GM18909 (cell line): ENCODE measurements around the gene MTG2.
"Not testable (repeated sequence)": the region's sequence is repeated elsewhere in the genome, so short reads cannot be mapped to it uniquely, and the experiment has no call there.

Source experiments
- ATAC-seq: cut with Tn5 transposase; IDR thresholded peaks from one replicate; pipeline ENCODE4 v1.9.1; 2021; ENCODE audit warnings: mild to moderate bottlenecking; ENCODE audit not compliant: unreplicated experiment, poor library complexity

MTG2 gene

DNA sequence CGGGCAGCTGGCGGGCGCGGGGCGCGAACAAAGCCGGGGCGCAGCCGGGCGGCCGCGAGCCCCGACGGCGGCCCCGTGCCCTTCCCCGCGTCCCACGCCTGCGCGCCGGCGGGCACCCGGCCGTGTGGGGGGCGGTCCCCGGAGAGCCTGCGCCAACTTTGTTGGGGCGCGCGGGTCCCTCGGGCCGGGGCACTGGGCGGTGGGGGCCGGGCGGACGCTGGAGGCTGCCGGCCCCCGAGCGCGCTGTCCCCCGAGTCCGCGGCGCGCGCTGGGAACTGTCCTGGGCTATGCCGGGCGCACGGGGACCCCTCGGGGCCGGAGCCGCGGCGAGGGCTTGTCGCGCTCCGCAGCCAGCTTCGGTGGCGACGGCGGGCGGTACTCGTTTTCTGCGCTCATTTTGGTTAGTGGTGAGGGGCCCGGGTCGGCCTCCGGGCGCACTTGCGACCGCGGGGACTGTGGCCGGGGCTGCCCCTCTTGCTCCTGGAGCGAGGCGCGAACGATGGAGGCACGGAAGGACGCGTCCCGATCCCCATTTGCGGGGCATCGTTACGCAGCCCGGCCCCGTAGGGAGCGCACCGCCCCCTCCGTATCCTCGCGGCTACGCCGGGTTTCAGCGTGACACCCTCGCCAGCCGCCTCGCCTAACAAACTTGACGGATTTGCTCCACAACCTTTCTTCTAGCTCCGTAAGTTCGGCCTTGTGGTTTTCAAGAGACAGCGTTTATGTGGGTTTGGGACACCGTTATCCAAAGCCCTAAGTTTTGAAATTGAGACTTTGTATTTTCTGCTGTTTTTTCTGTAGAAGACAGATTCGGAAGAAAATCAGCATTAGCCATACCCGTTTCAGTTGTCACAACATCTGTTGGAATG is 38.6 kb upstream of the MTG2 start:
- peak; percentile 23 for ATAC-seq

DNA sequence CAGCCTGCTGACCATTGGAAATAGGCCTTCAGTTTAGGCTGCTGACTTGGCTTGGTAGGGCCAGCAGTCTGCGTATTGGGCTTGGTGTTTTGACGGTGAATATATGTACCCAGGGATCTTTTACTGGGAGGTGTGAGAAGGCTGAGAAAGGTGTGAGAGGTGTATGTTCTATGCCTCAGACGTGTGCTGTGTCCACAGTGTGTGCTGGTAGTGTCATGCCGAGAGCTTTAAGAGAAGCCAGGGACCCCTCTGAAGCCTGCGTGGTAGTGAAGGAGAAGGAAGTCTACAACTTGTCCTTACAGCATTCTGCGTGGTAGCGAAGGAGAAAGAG is 37.2 kb upstream of the MTG2 start:
- ATAC-seq, result no peak

DNA sequence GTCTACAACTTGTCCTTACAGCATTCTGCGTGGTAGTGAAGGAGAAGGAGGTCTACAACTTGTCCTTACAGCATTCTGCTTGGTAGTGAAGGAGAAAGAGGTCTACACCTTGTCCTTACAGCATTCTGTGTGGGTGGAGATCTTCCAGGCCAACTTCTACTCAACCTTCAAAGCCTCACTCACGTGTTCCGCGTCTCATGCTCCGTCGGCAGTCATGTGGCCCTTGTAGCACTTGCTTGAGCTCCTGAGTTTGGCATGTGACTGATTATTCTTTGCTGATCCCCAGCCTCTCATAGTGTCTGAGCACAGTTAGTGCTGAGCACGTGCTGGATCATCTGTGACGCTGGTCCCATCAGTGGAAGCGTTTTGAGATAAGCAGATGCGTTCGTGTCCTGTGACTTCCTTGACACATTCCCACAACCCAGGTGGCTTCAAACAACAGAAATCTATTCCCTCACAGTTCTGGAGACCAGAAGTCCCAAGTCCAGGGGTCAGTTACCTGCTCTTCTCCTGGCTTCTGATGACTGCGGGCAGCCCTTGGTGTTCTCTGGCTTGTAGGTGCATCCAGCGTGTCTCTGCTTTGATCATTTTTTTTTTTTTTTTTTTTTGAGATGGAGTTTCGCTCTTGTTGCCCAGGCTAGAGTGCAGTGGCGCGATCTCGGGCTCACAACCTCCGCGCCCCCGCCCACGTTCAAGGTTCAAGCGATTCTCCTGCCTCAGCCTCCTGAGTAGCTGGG is 36.6 kb upstream of the MTG2 start:
- ATAC-seq, result no peak

DNA sequence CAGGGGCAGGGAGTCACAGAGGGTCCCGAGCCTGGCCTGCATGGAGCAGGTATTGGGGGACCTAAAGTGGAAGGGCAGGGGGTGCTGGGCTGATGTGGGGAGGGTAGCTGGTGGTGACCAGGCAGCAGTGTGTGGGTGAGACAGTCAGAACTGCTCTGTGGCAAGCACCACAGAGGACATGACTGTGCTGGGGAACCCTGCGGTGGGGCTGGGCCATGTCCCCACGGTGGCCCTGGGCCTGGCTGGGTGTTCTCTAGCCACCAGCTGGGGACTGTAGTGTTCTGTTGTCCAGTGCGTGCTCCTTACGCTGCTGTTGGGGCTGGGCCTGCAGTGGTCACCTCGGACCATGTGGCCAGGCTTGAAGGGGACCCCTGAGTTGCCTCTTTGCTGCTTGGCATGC is 35.7 kb upstream of the MTG2 start:
- no peak for ATAC-seq

DNA sequence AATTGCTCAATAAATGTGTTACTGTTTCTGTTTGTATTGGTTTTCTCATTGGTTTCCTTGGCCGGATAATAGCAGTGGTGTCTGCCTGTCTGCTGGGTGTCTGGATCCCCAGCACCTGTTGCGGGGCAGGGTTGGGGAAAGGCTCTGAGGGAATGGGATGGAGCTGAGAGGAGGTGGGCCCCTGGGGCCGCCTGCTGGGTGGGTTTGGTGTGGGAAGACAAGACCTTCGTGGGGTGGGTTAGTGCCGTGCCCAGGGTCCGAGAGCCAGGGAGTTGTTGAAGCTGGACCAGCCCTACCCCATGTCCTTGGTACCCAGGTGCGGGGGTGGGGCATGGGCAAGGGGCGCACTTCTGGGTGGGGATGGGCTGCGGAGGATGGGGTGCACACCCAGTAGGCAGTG is 35.3 kb upstream of the MTG2 start:
- ATAC-seq, result no peak

DNA sequence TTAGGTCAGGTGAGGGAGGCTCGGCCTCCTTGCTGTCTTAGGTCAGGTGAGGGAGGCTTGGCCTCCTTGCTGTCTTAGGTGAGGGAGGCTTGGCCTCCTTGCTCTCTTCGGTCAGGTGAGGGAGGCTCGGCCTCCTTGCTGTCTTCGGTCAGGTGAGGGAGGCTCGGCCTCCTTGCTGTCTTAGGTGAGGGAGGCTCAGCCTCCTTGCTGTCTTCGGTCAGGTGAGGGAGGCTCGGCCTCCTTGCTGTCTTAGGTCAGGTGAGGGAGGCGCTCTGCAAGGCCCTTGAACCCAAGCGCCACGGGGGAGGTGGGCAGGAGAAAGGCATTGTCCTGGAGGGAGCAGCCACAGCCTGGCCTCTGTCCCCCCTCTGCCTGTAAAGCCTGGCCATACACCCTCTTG is 34.4 kb upstream of the MTG2 start:
- not testable (repeated sequence) for ATAC-seq

DNA sequence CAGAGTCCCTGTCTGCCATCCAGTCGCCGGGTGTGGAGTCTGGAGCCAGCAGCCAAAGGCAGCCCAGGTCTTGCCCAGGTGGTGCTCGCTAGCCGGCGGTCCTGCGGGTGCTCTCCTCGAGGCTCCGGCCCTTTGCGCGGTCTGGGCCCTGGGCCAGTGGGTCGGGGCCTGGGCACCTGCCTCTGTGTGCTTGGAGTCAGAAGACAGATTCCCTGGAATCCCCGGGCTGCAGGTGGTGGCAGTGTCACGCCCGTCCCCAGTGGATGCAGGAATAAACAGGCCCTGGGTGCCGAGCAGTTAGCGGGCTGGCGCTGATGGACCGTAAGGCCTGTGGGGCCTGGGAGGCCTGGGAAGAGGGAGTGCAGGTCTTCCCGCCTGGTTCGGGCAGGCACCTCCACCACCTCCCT is 33.9 kb upstream of the MTG2 start:
- ATAC-seq, result no peak

DNA sequence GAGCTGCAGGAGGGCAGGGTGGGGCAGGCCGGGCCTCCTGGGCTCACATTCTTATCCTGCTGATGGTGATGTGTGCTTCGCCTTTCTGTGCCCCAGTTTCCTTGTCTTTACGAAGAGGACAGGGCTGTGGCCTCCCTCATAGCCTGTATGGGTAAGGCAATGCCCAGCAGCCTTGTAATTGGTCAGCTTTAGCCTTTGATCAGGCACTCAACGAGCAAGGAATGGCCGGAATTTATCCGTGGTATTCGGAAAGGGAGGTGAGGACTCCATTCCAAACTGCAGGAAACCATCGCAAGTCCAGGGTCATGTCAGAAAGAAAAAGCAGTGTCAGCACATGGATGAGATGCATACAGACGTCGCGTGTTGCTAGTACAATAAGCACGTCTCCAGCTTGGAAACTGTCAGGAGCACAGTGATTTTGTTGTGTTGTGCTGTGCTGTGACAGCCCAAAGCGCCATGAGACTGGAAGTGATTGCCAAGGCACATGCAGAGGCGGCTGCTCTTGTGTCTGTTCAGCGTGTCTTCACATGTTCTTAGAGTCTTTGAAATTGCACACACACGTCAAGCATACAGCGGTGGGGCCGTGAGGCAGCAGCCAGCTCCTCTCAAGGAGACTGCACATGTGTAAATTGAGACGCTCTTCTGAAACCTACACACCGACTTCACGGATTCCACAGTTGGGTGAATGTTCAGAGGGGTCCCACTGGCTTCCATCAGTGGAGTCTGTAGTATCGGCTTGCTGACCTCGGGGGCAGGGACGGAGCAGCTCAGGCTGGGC is 33.1 kb upstream of the MTG2 start:
- ATAC-seq, result no peak

DNA sequence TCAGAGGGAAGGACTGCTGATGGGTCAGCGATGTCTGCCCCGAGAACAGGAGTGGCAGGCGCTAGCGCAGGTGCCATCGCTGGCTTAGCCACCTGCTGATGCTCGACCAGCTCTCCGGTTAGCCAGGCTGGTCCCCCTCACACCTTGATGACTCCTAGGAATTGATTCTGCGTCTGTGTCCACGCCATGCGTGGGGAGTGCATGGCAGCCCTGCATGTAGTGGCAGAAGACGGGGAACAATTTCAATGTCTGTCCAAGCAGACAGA is 32.6 kb upstream of the MTG2 start:
- ATAC-seq, result no peak

DNA sequence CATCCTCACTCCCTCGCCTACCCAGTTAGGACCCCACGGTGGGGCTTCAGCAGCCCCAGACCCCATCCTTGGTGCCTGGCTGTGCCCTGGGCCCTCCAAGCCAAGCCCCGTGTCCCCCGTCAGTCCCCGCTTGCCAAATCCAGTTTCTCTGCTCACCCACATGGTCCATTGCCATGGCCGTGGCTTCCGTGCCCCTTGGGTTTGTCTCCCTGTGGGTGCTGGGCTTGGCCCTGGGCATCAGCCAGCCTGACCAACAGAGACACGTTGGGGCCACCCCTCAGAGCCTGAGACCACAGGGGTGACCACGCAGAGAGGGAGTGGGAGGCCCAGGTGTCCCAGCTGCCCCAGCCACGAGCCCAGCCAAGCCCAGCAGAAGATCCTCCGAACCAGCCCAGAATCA is 31.6 kb upstream of the MTG2 start:
- no peak for ATAC-seq

DNA sequence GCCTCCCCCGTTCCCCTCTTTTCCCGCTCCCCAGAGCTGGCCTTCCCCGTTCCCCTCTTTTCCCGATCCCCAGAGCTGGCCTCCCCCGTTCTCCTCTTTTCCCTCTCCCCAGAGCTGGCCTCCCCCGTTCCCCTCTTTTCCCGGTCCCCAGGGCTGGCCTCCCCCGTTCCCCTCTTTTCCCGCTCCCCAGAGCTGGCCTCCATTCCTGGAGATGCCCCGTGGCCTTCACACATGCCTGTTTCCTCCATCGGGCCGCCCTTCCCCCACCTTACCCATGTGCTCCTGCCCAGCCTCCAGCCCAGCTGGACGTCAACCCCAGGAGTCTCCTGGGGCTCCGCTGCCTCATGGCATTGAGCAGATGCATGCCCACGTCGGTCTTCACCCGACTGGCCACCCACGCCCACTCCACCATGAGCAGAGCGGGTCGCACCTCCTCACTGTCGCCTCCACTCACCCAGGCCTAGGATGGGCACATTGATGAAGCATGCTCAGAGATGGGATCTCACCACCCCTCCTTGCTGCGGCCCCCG is 30.9 kb upstream of the MTG2 start:
- no peak for ATAC-seq

DNA sequence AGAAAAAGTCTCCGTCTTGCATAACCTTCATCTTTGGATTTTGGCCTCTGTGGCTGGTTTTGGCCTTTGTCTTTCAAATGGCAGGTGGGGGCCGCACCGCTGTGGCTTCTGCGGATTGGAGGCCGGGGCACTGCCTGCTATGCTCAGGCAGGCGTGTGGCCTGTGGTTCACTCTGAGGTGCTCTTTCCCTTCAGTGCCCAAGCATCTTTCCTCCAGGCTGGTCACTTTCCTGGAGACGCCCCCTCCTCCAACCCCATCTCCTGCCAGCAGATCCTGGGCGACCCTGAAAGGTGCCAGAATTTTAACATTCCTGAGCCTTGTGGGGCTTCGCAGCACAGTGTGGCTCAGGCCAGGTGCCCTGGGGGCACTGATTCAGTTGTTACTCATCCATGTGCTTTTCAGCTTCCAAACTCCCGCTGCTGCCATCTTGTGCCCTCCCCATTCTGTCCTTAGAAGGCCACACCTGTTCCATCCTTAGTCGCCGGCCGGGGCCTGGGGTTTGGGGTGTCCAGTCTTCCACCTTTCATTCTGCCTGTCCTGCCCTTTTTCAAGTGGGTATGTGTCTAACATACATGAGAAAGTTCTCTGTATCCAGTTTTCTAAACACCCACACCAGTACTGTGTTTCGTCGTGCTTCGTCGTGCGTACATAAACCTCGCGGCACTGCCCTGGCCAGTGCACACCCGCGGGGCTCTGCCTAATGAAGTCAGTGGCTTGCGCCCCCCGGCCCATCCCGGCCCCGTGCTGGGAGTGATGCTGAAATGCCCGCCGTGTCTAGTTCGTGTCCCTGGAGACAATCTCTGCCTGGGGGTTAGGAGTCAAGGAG is 27.2 kb upstream of the MTG2 start:
- no peak for ATAC-seq

DNA sequence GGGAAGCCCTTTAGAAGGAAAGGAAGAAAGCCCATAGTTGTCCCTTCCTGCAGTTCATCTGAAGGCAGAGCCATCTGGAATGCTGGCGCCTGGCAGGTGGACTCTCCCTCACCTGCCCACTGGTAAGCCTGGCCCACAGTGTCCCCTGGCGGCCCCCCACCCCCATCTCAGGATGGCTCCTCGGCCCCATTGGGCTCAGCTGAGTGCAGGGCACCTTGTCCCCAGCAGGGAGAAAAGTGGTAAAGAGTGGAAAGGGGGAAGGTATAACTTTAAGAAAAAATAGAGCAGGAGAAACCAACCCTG is 26.6 kb upstream of the MTG2 start:
- no peak for ATAC-seq

DNA sequence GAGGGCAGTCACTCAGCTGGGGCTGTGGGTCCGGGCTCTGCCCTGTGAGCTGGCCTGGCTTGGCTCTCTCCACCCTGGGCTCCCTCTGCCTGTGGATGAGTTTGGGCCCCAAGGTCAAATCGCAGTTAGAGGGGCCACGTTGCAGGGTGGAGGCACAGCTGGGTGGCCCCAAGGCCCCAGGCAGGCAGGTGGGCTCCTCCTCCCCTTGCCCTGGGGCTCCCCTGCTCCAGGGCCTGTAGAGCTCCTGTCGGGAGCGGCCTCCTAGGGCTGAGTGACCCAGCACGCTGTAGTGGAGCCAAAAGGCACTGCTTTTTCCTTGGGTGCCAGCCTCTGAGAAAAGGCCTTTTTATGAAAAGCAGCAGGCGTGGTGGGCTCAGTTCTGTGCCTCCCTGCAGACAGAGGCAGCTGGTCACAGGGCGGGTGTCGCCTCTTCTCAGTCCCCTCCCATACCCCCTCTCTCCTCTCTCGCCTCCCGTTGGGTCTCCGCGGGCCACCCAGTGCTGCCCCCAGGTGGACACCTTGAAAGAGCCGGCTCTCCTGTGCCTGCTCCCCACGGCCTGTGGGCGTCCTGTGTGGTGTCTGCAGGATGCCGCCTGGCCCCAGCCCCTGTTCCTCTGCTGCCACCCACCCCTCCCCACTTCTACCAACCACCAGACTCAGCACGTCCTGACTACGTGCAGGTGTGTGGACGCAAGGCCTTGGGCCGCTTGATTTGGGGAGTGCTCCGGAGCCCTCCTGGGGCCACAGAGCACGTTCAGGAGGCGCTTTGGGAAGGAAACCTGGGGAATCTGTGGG is 26.0 kb upstream of the MTG2 start:
- ATAC-seq, result no peak

DNA sequence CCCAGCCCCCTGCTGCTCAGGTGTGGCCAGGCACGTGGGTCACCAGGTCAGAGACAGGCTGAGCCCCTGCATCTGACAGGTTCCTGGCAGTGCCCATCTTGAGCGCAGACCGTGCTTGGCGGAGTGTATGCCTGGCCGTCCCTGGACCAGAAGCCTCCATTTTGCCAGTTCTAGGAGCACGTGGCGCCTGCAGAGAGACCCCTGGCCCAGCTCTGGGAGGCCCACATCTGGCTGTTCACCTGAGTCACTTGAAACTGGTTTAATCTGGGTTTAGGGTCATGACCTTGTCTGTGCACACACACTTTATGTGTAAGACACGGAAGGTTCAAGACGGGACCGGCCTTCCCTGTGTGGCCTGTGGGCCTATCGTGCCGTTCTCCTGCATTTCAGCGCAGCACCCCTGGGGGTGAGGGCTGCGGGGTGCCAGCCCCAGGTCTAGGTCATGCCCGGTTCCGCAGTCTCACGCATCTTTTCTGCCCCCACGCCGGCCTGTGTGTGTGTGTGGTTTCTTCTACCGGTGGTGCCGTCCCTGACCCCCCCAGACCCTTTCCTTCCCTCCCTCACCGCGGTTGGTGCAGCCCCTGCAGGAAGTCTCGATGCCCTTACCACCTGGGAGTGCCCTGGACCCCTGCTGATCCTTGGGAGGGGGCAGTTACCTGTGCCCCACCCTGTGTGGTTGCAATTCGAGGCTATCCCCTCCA is 25.3 kb upstream of the MTG2 start:
- ATAC-seq, result no peak

DNA sequence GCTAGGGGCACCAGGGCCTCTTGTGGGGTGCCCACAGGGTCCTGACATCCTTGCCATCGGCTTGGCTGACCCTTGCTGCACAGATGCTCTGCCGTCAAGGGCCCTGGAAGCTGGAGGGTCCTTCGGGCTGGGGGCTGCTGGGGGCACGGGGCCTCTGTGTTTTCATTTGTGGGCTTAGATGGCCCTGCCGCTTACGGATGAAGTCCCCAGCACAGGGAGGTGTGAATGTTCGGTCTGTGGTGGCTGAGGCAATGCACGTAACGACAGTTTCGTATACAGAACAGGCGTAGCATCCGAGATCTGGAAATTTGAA is 24.8 kb upstream of the MTG2 start:
- no peak for ATAC-seq

DNA sequence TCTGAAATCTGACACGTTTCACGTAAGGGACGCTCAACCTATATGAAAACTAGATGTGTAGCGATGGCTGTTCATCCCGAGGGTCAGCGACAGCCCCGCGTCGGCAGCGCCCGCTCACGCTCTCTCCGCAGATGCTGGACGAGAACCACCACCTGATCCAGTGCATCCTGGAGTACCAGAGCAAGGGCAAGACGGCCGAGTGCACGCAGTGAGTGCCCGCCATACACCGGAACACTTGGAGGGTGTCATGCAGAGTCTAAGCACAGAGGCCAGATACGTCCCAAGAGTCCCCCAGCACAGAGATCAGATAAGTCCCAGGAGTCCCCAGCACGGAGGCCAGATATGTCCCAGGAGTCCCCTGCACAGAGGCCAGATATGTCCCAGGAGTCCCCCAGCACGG is 24.3 kb upstream of the MTG2 start:
- no peak for ATAC-seq

DNA sequence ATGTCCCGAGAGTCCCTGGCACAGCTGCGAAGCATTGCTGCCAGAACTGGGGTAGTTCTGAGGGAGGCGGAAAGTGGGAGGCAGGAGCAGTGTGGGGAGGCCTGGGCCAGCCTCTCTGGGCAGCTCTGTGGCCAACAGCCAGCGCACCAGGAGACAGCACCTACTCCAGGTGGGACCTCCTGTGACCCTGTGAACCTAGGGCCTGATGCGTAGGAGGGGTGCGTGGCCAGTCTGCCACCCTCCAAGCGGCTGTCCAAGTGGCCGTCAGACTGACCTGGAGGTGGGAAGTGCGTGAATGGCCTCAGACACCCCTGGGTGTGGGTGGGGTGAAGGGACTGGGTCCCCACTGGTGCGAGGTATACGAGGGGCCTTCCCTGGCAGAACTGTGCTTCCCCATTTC is 23.8 kb upstream of the MTG2 start:
- no peak for ATAC-seq

DNA sequence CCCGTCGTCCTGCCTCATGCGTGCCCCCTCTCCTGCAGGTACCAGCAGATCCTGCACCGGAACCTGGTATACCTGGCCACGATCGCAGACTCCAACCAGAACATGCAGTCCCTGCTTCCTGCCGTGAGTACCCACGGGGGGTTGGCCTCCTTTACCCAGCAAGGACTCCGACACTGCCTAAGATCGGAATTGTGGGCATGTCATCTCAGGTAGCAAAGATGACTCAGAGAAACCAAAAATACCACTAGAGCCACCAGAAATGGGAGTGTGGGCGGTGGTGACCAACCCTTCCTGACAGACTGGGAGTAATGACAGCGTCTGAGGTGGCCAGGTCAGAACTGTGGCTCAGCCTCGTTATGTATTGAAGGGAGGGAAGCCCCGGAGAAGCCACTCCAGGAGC is 23.0 kb upstream of the MTG2 start:
- ATAC-seq, result no peak
